GM19455 (cell line): Measurements from ENCODE around the gene DNAJC5G.

Experiments
- ATAC-seq: cut with Tn5 transposase; IDR thresholded peaks from one replicate; pipeline ENCODE4 v1.9.1; 2021; ENCODE audit not compliant: unreplicated experiment

DNAJC5G gene, protein sequence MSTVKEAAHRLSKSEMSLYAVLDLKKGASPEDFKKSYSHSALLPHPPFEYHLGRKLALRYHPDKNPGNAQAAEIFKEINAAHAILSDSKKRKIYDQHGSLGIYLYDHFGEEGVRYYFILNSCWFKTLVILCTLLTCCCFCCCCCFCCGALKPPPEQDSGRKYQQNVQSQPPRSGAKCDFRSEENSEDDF

DNA sequence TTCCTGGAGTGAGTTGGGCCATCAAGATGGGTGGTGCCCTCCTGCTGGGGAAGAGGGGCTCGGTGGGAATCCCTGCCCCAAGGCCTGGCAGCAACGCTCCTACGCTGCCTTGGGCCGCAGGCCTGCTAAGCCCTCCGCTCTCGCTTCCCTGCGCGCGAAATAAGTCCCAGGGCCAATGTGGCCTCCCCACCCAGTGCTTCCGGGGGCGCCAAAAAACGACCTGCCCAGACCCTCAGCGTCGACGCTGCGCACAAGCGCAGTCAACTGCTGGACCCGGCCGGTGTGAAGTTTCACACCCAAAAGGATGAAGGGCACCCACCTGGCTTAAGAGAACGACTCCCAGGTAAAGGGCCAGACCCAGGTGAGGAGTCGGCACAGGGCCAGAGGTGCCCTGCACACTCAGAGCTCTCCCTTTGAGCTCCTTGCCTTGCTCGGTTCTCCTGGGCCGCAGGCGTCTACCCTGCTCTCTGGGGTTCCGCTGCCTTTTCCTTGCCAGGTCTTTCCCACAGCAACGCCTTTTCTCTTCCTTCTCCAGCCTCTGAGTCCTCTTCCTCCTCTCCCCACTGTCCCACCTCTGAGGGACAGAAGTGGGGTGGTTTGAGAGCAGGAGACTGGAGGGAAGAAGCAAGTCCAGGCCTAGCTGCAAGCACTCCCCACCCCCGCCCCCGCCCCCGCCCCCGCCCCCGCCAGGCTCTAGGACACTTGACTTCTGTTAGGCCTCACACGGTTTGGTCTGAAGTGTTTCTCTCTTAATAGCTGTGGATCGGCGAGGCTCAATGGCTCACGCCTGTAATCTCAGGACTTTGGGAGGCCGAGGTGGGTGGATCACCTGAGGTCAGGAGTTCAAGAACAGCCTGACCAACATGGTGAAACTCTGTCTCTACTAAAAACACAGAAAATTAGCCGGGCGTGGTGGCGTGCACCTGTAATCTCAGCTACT is at the start of gene DNAJC5G:
Gene DNAJC5G (plus strand): TSS at position 223 of the 940 bp plus-strand sequence. CDS start 1,296 bp downstream, outside the sequence.
- ATAC-seq = no peak

DNA sequence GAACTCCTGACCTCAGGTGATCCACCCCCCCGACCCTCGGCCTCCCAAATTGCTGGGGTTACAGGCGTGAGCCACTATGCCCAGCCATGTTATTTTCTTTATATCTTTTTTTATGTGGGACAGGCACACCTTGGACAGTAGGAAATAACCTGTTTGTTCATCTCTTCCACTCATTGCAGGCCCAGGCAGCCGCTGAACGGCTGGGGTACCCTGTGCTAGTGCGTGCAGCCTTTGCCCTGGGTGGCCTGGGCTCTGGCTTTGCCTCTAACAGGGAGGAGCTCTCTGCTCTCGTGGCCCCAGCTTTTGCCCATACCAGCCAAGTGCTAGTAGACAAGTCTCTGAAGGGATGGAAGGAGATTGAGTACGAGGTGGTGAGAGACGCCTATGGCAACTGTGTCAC is 49.7 kb upstream of the DNAJC5G start:
- ATAC-seq = no peak

DNA sequence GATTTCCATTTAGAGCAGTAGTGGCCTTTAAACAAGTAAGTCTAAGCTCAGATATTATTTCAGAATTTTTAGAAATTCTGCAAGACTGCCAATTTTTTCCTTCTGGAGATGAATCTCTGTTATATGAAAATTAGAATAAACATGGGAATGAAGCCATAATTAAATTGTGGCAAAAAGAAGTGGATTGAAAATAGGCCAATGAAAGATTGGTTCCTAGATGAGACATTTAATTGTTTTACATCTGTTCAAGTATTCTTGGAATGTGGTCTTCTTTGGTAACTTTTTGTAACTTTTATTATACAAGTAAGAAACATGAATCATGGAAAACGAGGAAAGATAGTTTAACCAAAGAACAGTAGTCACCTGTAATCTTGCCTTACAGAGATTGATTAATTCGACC is 47.7 kb upstream of the DNAJC5G start:
- no peak for ATAC-seq

DNA sequence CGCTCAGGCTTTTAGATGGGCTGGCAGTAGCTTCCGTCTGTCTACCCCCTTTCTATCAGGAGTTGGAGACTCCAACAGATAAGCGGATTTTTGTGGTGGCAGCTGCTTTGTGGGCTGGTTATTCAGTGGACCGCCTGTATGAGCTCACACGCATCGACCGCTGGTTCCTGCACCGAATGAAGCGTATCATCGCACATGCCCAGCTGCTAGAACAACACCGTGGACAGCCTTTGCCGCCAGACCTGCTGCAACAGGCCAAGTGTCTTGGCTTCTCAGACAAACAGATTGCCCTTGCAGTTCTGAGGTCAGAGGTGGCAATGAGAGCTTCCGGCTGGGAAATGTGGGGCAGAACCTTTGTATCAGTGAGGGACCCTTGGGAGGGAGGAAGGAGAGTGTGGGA is 43.3 kb upstream of the DNAJC5G start:
- no peak for ATAC-seq

DNA sequence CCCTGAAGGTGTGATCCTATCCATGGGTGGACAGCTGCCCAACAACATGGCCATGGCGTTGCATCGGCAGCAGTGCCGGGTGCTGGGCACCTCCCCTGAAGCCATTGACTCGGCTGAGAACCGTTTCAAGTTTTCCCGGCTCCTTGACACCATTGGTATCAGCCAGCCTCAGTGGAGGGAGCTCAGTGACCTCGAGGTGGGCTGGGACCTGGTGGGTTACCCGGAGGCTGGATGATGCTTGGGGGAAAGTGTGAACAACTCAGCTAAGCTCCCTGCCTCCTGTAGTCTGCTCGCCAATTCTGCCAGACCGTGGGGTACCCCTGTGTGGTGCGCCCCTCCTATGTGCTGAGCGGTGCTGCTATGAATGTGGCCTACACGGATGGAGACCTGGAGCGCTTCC is 41.9 kb upstream of the DNAJC5G start:
- ATAC-seq = no peak

DNA sequence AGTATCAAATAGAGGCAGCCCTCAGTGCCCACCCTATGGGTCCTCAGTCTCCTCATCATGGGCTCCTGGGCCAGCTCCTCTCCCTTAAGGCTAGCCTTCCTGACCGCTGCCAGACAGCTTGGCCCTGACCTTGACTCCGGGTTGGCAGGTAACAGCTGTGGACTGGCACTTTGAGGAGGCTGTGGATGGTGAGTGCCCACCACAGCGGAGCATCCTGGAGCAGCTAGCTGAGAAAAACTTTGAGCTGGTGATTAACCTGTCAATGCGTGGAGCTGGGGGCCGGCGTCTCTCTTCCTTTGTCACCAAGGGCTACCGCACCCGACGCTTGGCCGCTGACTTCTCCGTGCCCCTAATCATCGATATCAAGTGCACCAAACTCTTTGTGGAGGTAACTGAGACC is 39.1 kb upstream of the DNAJC5G start:
- no peak for ATAC-seq

DNA sequence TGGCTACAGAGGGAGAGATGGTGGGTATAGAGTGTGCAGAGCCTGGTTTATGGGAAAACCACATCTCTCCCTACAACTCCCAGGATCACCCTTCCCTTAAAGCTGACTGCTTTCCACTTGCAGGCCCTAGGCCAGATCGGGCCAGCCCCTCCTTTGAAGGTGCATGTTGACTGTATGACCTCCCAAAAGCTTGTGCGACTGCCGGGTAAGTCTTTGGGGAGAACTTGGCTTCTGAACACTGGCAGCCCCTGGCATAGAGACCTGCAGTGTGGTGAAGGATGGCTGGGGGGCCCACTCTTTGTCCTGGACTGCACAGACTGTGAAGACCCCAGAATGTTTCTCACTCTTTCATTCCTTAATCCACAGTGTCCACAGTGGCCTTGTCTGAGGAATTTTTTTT is 38.6 kb upstream of the DNAJC5G start:
- ATAC-seq = no peak

DNA sequence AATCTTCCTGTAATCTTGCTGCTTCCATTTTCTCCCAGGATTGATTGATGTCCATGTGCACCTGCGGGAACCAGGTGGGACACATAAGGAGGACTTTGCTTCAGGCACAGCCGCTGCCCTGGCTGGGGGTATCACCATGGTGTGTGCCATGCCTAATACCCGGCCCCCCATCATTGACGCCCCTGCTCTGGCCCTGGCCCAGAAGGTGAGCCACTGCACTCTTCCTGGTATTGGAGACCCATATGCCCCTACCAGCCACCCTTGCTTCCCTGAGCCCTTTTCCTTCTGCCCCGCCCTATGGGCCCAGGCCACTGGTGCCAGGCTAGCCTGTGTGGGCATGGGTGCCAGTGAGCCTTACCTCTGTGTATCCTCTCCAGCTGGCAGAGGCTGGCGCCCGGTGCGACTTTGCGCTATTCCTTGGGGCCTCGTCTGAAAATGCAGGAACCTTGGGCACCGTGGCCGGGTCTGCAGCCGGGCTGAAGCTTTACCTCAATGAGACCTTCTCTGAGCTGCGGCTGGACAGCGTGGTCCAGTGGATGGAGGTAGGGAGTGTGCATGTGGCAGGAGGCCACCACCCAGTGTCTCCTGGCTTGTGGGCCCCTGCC is 37.8 kb upstream of the DNAJC5G start:
- ATAC-seq = no peak

DNA sequence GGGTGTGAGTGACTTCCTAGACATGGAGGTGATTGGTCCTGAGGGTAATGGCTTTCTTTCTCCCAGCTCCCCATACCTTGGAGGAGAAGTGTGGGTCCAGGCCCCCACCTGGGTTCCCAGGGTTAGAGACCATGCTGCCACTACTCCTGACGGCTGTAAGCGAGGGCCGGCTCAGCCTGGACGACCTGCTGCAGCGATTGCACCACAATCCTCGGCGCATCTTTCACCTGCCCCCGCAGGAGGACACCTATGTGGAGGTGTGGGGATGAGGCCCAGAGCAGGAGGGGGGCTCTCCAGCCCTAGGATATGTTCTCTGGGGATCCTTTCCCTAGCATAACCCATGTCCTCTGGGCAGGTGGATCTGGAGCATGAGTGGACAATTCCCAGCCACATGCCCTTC is 36.3 kb upstream of the DNAJC5G start:
- no peak for ATAC-seq

DNA sequence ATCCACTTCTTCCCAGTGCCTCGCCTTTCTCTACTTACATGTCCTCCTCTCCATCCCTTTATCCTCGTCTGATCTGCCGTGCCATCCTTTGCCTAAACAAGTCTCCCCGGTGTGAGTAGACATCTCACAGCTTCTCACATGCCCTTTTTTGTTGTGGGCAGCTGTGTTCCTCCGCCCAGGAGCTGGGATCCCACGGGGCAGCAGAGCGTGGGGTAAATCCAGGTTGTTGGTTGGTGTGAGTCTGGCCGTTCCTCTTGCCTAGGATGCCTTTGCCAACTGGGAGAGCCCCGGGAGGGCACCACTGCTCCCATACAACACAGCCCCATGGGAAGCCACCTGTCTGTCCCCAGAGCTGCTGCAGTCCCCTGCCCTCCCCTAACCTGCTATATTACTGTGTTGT is 34.8 kb upstream of the DNAJC5G start:
- no peak for ATAC-seq

DNA sequence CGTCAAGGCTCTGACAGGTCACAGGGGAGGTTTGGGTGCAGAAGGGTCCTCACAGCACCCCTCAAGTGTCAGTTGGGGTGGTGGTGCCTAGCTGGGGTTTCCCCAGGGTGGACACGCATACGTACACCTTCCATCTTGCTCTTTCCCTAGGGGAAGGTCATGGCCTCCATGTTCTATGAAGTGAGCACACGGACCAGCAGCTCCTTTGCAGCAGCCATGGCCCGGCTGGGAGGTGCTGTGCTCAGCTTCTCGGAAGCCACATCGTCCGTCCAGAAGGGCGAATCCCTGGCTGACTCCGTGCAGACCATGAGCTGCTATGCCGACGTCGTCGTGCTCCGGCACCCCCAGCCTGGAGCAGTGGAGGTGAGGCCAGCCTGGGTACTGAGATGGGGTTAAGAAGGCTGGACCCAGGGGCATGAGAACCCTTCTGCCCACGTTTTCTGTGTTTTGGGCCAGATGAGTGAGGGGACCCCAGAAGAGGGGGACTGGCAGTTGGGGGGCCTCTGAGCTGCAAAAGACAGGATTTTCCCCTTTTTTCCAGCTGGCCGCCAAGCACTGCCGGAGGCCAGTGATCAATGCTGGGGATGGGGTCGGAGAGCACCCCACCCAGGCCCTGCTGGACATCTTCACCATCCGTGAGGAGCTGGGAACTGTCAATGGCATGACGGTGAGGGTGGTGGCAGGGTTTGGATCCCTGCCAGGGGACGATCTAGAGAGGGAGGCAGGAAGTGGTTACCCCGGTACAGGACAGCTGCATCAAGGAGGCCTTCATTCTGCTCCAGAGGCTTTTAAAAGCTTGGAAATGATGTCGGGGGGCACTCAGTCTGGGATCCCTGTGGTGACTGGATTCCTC is 33.2 kb upstream of the DNAJC5G start:
- no peak for ATAC-seq

DNA sequence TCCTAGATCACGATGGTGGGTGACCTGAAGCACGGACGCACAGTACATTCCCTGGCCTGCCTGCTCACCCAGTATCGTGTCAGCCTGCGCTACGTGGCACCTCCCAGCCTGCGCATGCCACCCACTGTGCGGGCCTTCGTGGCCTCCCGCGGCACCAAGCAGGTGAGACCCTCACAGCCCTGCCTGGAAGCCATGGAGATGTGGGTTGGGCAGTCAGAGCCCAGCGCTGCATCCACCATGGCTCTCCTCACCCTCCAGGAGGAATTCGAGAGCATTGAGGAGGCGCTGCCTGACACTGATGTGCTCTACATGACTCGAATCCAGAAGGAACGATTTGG is 32.6 kb upstream of the DNAJC5G start:
- no peak for ATAC-seq

DNA sequence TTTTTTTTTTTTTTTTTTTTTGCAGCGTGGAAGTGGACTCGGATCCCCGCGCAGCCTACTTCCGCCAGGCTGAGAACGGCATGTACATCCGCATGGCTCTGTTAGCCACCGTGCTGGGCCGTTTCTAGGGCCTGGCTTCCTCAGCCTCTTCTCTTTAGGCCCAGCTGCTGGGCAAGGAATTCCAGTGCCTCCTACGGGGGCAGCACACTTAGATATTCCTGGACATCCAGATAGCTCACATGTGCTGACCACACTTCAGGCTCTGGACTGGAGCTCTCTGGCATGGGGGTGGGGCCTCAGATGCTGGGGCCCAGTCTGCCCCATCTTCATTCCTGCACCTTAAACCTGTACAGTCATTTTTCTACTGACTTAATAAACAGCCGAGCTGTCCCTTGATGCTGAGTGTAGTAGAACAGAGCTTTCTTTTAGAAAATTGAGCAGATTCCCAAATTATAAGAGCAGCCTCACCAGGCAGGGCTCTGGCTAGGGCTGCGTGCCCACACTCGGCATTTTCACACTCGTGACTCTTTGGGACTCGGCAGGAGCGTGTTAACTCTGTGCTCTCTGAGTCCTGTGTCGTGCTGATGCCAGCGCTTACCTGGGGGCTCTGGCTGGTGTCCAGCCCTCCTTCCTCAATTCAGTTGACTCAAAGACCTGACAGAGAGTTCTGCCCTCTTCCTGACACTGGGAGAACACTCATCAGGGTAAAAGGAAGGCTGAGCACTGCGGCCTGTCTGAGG is 31.7 kb upstream of the DNAJC5G start:
- ATAC-seq = no peak

DNA sequence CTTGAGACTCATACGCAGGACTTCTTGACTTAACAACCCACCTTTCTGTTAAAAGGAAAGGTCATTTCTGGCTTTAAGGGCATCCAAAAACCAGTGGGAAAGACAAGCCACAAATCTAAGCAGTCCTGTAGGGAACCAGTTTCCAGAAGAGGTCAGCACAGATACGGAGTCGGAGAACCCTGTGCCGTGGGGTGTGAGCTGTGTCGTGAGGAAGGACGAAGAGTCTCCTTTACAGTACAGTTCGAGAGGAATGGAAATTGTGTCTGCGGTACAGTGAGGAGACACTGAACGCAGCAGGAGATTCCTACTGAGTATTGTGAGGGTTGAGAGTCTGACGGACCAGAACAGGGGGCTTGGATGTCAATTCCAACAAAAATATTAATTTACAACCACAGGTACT is 30.1 kb upstream of the DNAJC5G start:
- no peak for ATAC-seq

DNA sequence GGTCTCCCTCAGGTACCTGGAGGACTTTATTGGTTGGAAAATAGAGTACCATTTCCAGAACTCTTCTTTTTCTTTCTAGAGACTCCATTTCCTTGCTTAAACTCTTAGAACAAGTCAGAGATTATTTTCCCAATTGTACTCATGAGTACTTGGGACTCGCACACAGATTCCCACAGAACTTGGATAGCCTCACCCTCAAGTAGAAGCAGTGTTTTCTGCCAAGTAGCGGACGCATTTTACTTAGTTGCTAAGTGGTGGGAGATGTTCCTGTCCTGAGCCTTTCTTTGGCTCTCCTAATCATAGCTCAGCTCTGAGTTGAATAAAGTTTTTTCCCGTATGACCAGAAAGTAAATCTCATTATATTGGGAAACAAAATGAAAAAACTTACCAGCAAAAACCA is 29.6 kb upstream of the DNAJC5G start:
- ATAC-seq = no peak

DNA sequence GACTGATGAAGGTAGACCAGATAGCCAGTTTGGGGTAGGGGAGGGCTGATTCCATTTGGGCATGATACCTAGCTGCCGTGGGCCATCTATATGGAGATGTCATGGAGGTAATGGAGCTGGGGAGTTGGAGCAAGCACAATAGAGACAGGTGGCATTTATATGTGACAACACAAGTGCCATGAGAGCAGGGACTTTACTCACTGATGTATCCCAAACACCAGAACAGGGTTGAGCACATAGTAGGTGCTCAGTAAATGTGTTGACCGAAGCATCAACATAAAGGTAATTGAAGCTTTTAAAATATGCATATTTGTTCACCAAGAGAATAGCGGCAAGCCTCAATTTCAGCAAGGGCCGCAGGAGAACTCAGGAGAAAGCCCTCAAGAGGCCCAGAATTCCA is 27.3 kb upstream of the DNAJC5G start:
- no peak for ATAC-seq

DNA sequence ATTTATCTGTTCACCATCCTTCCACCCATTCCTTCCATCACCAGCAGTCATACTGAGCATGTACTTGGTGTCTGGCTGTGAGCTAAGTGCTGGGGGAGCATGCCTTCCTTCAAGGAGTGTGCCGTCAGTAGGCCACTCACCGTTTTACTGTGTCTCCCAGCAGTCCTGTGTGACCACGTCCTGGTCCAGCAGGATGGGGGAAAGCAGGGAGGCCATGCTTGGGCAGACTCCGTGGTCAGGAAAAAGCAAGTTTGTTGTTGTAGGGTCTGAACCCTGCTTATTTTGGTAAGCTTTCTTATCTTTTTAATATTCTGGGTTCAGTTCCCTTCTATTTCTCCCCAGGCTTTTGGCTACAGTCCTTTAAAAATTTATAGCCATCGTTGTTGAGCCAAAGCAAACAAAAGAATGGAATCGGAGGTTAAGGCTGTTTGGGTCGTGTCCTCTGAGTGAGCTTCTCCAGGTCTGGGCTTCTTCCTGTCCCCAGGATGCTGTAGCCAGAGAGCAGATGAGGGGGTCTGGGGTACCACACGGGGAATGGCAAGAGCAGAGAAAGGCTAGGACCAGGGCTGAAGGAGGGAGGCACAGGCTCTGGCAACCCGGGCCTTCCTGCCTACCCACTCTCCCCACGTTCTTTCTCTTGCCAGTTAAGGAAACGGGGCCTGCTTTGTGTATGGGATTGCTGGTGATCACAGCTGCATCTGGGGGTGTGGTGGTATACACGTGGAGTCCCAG is 25.9 kb upstream of the DNAJC5G start:
- no peak for ATAC-seq

DNA sequence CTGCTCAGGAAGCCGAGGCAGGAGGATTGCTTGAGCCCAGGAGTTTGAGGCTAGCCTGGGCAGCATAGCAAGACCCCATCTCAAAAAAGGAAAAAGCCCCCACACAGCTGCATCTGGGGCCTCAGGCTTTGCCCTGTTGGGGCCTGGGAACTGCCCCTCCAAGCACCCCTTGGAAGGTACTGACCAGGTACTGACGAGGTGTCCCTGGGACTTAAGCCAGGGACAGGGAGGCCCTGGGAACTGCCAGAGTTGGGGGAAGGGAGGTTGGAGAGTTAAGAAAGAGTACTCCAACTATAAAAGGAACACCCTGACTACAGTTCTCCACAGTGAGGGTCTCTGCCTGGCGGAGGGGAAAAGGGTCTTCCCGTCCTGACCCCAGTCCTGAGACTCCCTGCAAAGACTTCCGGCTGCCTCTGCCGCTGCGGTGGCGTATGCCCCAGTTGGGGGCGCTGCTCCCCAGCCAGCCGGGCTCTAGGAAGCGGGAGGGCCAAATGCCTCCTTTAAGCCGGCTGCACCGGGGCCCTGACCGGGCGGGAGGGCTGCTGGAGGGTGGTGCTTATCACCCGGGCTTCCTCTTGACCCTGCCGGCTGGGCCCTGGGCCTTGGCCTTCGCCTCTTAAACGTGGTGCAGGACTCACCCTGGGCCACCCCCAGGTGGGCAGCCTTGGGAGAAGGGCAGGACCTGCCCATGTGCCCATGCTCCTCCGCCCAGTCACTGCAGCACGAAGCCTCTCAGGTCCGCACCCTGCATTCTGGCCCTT is 25.2 kb upstream of the DNAJC5G start:
- no peak for ATAC-seq

DNA sequence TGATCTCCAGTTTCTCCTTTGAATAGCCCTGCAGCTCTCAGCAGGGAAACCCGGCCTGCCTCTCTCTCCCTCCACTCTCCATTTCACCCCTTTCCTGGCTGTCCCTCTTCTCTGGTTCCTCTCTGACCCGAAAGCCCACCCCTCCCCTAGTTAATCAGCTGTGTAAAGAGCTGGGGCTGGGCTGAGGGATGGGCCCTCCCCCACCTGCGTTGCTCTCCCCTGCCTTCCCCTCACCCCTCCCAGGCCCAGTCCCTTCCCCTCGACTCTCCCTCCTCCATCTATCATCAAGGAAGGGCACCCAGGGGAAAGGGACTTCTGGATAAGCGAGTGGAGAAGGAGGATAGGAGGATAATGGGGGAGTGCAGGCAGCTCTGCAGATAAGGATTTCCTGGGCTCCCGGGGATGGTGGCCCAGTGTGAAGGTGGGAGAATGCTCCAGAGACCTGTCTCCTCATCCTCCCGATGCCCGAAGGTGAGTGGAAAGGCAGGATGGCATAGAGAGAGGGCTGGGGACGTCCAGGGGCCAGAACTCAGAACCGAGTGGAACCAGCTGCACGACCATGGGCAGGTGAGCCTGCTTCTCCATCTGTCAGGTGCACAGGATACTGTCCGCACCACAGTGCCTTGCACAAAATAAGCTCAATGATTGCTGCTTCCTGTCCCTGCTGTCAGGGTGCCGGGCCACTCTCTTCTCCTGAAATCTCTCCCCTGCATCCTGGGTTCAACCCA is 24.4 kb upstream of the DNAJC5G start:
- ATAC-seq = no peak
